B cell (primary cell): ENCODE results near the gene ZNF335.

Experiments used
- CTCF ChIP-seq: fragments of 200-600 bp; IDR thresholded peaks from one replicate; pipeline ENCODE4 v1.8.0; 2022; ENCODE audit warnings: antibody characterized with exemption, mild to moderate bottlenecking
- EZH2 ChIP-seq: IDR thresholded peaks from 2 replicates; pipeline ENCODE4 v1.6.1; 2012; ENCODE audit warnings: borderline replicate concordance, low read depth, mild to moderate bottlenecking, moderate library complexity, low read length; ENCODE audit not compliant: insufficient read depth, poor library complexity, severe bottlenecking

GRCh38 chr20:45918182-45918737, 53.7 kb downstream of the ZNF335 start:
- TF ChIP-seq CTCF (no peak), EZH2 (no peak)
